H7 (cell line): ENCODE measurements around the gene DISP2. TPM values are rescaled to one million over a fixed set of nuclear protein-coding genes. Genes with fewer than 3 reads are reported as not detected.

ENCODE experiments used
- DNase-seq: peaks from one replicate; pipeline ENCODE4 v3.0.0; 2012
- H3K27me3 ChIP-seq: 2 replicates; pipeline ENCODE4 v1.6.0; 2011; ENCODE audit warnings: mild to moderate bottlenecking, low read length; ENCODE audit not compliant: control insufficient read depth, insufficient read depth
- H3K36me3 ChIP-seq: replicated peaks from 2 replicates; pipeline ENCODE4 v1.5.1; 2011; ENCODE audit warnings: low read length; ENCODE audit not compliant: control insufficient read depth, insufficient read depth
- H3K4me3 ChIP-seq: 2 replicates; pipeline ENCODE4 v1.5.1; 2011; ENCODE audit warnings: low read depth, mild to moderate bottlenecking, control low read depth, low read length, moderate library complexity; ENCODE audit not compliant: insufficient read depth
- total RNA-seq: library from RNA; depleted of rRNA; stranded (reverse); fragments of >200 nt; shearing (Covaris generic); gene quantifications from 2 replicates; pipeline ENCODE4 v1.2.3, GENCODE V29; 2014; rRNA removed

The DISP2 gene
- total RNA-seq, 1 experiment from 2014 or later = 0.52 TPM

DNA sequence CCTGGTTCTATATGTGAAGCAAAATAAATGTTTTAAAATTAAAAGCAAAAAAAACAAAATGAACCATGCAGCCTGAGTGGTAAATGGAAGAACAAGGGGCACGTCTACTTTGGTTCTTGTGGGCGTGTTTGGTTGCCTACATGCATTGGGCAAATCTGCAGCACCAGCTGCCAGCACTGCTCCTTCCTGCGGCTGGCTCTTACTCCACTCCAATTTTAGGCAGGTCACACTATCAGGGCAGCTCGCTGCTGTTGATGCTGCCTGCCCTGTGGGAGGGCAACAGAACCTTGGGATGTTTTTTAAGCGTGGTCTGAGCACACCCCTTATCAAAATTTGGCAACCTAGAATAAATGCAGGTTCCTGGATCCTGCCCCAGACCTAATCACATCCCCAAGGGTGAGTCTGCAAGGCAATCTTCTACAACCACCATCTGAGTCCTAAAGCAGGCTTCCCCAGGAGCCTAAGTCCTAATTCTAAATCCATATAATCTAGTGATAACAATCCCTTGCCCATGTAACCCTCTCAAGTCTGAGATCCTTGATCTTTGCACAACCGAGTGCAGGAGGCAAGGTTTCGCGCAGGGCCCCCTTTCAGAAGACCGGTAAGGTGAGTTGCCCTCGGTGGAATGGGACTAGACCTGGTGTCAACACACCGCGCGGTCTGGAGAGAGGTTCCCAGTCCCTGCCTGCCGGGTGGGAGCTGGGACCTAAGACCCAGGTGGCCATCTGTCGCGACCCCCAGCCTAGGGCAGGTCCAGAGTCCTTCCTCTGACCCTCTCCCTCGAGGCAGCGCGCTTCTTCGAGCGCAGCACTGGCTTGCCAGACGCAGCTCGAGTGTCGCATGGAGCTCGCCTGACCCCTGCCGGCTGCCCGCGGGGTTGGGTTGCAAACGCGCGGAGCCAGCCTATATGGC, 63.5 kb downstream of the DISP2 start:
- Histone ChIP-seq H3K4me3 (peak overlapping the region; percentile 21; the same call in 1 of the 2 replicates), H3K27me3 (no peaks in the 10 kb centered on the region), H3K36me3 (peaks cover 11% of the 10 kb centered on the region)
- DNase-seq = peak; percentile 95

DNA sequence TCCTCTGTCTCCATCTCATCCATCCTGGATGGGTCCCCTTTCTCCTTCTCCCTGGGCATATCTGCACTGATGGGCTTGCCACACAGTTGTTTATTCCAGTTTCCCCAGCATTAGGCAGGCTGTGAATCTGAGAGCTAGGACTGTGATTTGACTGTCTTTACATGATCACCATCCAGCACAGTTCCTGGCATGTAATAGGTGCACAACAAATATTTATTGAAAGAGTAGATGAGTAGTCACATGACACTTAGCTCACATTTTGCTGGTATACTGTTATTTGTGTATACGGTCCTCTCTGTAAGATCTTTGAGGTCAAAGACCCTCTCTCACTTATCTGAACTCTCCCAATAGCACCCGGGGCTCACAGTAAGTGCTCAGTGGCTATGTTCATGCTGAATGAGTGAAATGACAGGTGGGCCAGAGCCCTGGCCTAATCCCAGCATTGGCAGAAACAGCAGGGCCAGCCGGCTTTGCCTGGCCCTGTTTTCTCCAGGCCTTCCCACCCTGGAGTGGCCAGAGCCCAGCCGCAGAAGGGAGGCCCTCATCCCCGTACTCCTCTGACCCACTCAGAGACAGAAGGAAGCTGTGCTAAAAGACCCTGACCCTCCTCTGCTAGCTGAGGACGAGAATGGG, 66.6 kb downstream of the DISP2 start:
- no peak for DNase-seq
- no peaks in the 10 kb centered on the region; the same call in 1 of the 2 replicates for H3K27me3 ChIP-seq
- no peaks in the 10 kb centered on the region for H3K36me3 ChIP-seq
- no peak overlapping the region for H3K4me3 ChIP-seq

DNA sequence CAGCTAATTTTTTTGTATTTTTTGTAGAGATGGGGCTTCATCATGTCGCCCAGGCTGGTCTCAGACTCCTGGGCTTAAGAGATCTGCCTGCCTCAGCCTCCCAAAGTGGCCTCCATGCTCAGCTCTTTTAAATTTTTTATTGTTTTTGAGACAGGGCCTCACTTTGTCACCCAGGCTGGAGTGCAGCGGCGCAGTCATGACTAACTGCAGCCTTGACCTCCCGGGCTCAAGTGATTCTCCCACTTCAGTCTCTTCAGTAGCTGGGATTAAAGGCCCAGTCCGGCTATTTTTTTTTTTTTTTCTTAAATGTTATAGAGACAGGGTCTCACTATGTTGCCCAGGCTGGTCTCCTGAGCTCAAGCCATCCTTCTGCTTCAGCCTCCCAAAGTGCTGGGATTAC, 67.7 kb downstream of the DISP2 start:
- no peak for DNase-seq
- Histone ChIP-seq H3K4me3 (no peak overlapping the region), H3K36me3 (no peaks in the 10 kb centered on the region), H3K27me3 (no peaks in the 10 kb centered on the region; the same call in 1 of the 2 replicates)

DNA sequence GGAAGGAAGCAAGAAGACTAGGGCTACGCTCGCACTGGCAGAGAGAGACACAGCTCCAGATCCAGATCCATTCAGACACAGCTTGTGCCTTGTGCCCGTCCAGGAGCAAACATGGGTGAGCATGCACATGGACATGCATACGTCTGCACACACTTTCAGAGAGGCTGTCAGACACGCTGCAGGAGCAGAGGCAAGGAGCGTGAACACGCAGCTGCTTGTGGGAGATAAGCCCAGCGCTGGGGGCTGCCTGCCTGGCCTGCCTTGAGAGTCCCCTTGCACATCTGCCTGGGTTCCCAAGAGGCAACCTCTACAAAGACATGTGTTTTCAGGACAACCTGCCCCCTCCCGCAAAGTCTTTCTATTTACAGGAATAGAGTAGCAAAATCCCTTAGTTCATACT, 69.2 kb downstream of the DISP2 start:
- Histone ChIP-seq H3K27me3 (peaks cover under 1% of the 10 kb centered on the region; the same call in 1 of the 2 replicates), H3K4me3 (no peak overlapping the region), H3K36me3 (no peaks in the 10 kb centered on the region)
- no peak for DNase-seq

DNA sequence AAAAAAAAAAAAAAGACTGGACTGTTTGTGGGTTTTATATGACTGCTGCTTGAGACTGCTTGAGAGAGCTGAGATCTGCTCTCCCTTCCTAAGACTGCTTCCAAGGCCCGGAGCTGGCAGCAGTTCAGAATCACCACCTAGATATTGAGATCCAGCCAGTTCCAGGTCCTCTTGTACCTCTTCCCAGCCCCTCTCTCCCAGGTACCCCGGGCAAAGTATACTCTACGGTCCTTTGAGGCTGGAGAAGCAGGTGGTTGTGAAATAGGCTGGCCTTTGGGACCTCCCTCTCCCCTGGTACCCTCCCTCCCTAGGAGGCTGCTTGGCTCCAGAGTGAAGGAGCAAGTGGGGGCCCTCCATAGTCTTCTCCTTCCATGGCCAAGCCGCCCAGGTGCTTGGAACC, 70.2 kb downstream of the DISP2 start:
- no peak overlapping the region for H3K4me3 ChIP-seq
- peaks cover 3% of the 10 kb centered on the region for H3K27me3 ChIP-seq
- no peak for DNase-seq
- H3K36me3 ChIP-seq = no peaks in the 10 kb centered on the region

Other genes starting within 250 kb of the DISP2 start
- 11.9 and 12.4 TPM in 2 replicates for gene BMF, start 249.3 kb upstream of the DISP2 start, total RNA-seq
- 87.4 and 126 TPM in 2 replicates for gene BUB1B, start 197.2 kb upstream of the DISP2 start, total RNA-seq
- 4.9 and 8.4 TPM in 2 replicates for gene PAK6, start 119.2 kb upstream of the DISP2 start, total RNA-seq
- gene ANKRD63, start 75.2 kb upstream of the DISP2 start, total RNA-seq = 0.22 and 0.45 TPM in 2 replicates
- gene PLCB2, start 50.3 kb upstream of the DISP2 start, total RNA-seq = 11.3 and 13.9 TPM in 2 replicates
- 15.2 and 15.8 TPM in 2 replicates for gene INAFM2, start 34.5 kb upstream of the DISP2 start, total RNA-seq
- 0.03 and 0.18 TPM in 2 replicates for gene CCDC9B, start 17.3 kb upstream of the DISP2 start, total RNA-seq
- not detected in 2 replicates for gene PHGR1, start 7.2 kb upstream of the DISP2 start, total RNA-seq
- gene KNSTRN, start 24.5 kb downstream of the DISP2 start, total RNA-seq = 72.2 and 104 TPM in 2 replicates
- 28.6 and 31.4 TPM in 2 replicates for gene IVD, start 47.6 kb downstream of the DISP2 start, total RNA-seq
- gene BAHD1, start 82.7 kb downstream of the DISP2 start, total RNA-seq = 45.7 and 47.4 TPM in 2 replicates
- gene CHST14, start 112.8 kb downstream of the DISP2 start, total RNA-seq = 11.7 and 15.2 TPM in 2 replicates
- gene CCDC32, start 206.8 kb downstream of the DISP2 start, total RNA-seq = 12.3 and 17.2 TPM in 2 replicates
- 30.5 and 38.1 TPM in 2 replicates for gene RPUSD2, start 211.1 kb downstream of the DISP2 start, total RNA-seq
- gene KNL1, start 236.0 kb downstream of the DISP2 start, total RNA-seq = 28.4 and 33.9 TPM in 2 replicates